ENCODE measurements around the gene MMS19. TPM values are rescaled to one million over a fixed set of nuclear protein-coding genes. Genes with fewer than 3 reads are reported as not detected.

Gene MMS19
- total RNA-seq, 4 donors from 2014 or later, result 44.6 to 87.7 (median 73.7) TPM

DNA sequence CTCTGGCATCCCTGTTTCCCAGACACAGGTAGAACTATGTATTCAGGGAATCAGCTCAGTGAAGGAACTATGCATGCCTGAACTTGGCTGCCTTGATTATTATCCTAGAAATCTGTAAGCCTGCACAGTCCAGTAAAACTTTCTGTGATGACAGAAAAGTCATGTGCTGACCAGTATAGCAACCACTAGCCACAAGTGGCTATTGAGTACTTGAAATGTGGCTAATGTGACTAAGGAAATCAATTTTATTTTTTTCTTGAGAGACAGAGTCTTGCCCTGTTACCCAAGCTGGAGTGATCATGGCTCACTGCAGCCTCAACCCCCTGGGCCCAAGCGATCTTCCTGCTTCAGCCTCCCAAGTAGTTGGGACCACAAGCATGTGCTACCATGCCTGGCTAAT lies 55.9 kb downstream of the MMS19 start:
- Histone ChIP-seq H3K9me3 (no peaks in the 10 kb centered on the region), H3K36me3 (no peaks in the 10 kb centered on the region), H3K27me3 (no peaks in the 10 kb centered on the region), H3K4me3 (no peak overlapping the region), H3K27ac (no peak overlapping the region), H3K4me1 (no peaks in the 10 kb centered on the region)
- intact Hi-C loops (cut with DNase I; ENCODE audit: low total_unique reads), result no loop called here
- no peak for TF ChIP-seq POLR2A (IDR thresholded peaks at IDR 0.05)
- TF ChIP-seq, protein P1, sequence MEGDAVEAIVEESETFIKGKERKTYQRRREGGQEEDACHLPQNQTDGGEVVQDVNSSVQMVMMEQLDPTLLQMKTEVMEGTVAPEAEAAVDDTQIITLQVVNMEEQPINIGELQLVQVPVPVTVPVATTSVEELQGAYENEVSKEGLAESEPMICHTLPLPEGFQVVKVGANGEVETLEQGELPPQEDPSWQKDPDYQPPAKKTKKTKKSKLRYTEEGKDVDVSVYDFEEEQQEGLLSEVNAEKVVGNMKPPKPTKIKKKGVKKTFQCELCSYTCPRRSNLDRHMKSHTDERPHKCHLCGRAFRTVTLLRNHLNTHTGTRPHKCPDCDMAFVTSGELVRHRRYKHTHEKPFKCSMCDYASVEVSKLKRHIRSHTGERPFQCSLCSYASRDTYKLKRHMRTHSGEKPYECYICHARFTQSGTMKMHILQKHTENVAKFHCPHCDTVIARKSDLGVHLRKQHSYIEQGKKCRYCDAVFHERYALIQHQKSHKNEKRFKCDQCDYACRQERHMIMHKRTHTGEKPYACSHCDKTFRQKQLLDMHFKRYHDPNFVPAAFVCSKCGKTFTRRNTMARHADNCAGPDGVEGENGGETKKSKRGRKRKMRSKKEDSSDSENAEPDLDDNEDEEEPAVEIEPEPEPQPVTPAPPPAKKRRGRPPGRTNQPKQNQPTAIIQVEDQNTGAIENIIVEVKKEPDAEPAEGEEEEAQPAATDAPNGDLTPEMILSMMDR (IDR thresholded peaks at IDR 0.05), result no peak
- DNase-seq, result no peak

- H3K27ac ChIP-seq, result no peak overlapping the region
- H3K4me1 ChIP-seq, result no peaks in the 10 kb centered on the region
- intact Hi-C loops (cut with DNase I; ENCODE audit: low total_unique reads), result no loop called here
- no peaks in the 10 kb centered on the region for H3K9me3 ChIP-seq
- no peak for DNase-seq
- H3K27me3 ChIP-seq, result no peaks in the 10 kb centered on the region
- TF ChIP-seq, protein P1 (IDR thresholded peaks at IDR 0.05), result no peak
- TF ChIP-seq POLR2A (IDR thresholded peaks at IDR 0.05), result no peak
- no peaks in the 10 kb centered on the region for H3K36me3 ChIP-seq
- no peak overlapping the region for H3K4me3 ChIP-seq
These were observed 63.0 kb downstream of the MMS19 start for GRCh38 chr10:97435211-97435610.

DNA sequence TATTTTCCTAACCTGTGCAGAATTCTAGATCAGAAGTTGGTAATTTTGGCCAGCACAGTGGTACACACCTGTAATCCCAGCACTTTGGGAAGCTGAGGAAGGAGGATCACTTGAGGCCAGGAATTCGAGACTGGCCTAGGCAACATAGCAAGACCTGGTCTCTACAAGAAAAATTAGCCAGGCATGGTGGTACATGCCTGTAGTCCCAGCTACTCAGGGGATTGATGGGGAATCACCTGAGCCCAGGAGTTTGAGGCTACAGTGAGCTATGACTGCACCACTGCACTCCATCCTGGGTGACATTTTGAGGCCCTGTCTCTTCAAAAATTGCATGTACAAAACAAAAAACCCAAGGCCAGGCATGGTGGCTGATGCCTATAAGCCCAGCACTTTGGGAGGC lies 63.7 kb downstream of the MMS19 start:
- intact Hi-C loops (cut with DNase I; ENCODE audit: low total_unique reads), result no loop called here
- no peak overlapping the region for H3K27ac ChIP-seq
- no peaks in the 10 kb centered on the region for H3K4me1 ChIP-seq
- no peaks in the 10 kb centered on the region for H3K27me3 ChIP-seq
- H3K4me3 ChIP-seq, result no peak overlapping the region
- TF ChIP-seq, protein P1 (IDR thresholded peaks at IDR 0.05), result no peak
- no peak for TF ChIP-seq POLR2A (IDR thresholded peaks at IDR 0.05)
- no peaks in the 10 kb centered on the region for H3K36me3 ChIP-seq
- H3K9me3 ChIP-seq, result no peaks in the 10 kb centered on the region
- DNase-seq, result no peak

DNA sequence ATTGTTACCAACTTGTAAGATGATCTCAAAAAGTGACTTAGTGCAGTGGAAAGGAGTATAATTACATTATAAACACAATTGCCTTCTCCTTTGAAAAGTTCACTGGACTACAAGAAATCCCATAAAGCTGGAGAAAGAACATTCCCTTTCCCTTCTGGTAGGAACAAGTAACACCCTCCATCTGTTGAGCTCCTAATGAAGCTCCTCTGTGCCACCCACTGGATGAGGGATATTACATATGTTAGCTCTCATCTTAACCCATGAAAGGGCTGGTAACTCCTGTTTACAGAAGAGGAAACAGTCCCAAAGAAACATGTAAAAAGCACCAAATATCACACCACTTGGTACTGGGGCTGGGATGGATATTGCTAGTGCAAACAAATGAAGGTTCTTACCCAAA lies 64.2 kb downstream of the MMS19 start:
- Histone ChIP-seq H3K4me1 (no peaks in the 10 kb centered on the region), H3K27ac (no peak overlapping the region), H3K9me3 (no peaks in the 10 kb centered on the region), H3K27me3 (no peaks in the 10 kb centered on the region), H3K36me3 (no peaks in the 10 kb centered on the region), H3K4me3 (no peak overlapping the region)
- TF ChIP-seq, protein P1 (IDR thresholded peaks at IDR 0.05), result no peak
- TF ChIP-seq POLR2A (IDR thresholded peaks at IDR 0.05), result no peak
- DNase-seq, result no peak
- intact Hi-C loops (cut with DNase I; ENCODE audit: low total_unique reads), result no loop called here

- intact Hi-C loops (cut with DNase I; ENCODE audit: low total_unique reads), result no loop called here
- H3K4me3 ChIP-seq, result no peak overlapping the region
- H3K27ac ChIP-seq, result no peak overlapping the region
- DNase-seq, result no peak
- TF ChIP-seq POLR2A (IDR thresholded peaks at IDR 0.05), result no peak
- TF ChIP-seq, protein P1 (IDR thresholded peaks at IDR 0.05), result no peak
- H3K4me1 ChIP-seq, result peaks cover 0 to 5% of the 10 kb centered on the region in 2 donors
- H3K9me3 ChIP-seq, result no peaks in the 10 kb centered on the region
- H3K27me3 ChIP-seq, result no peaks in the 10 kb centered on the region
- H3K36me3 ChIP-seq, result no peaks in the 10 kb centered on the region
These were observed 69.6 kb downstream of the MMS19 start for GRCh38 chr10:97428572-97428981.
